ENCODE results near the gene PPARA.

- TF ChIP-seq CTCF (conservative IDR thresholded peaks at IDR 0.05; ENCODE audit: low read length) (no peak), EZH2phosphoT487 (IDR thresholded peaks at IDR 0.05; ENCODE audit: borderline replicate concordance, low read depth, low read length) (no peak)
Observed at GRCh38 chr22:46225631-46226030, 75.3 kb downstream of the PPARA start.
